ENCODE results near the gene CDK14. TPM values are rescaled to one million over a fixed set of nuclear protein-coding genes. Genes with fewer than 3 reads are reported as not detected.

CDK14 gene
- total and polyA plus RNA-seq, 2 donors (not counting 1 experiment from before 2014, with no cell fraction given): 42.1 to 167 TPM

- Histone ChIP-seq H3K4me1 (ENCODE audit: control insufficient read depth in 2 of 2, insufficient read depth in 2 of 2, low read length in 2 of 2) (no peaks in the 10 kb centered on the region), H3K27ac (ENCODE audit: low read length in 2 of 2) (no peak overlapping the region), H3K27me3 (replicated peaks in 1 of 4; ENCODE audit: control extremely low read depth in 1 of 4, control insufficient read depth in 3 of 4, insufficient read depth in 4 of 4, low read length in 3 of 4) (no peaks in the 10 kb centered on the region), H2AFZ (ENCODE audit: insufficient read depth, low read depth, low read length, poor library complexity, severe bottlenecking) (no peak overlapping the region), H3K9ac (ENCODE audit: low read length) (no peak overlapping the region), H4K20me1 (ENCODE audit: control insufficient read depth, insufficient read depth, low read length, poor library complexity, severe bottlenecking) (peaks cover 60% of the 10 kb centered on the region), H3K9me3 (ENCODE audit: control extremely low read depth in 1 of 3, control insufficient read depth in 2 of 3, insufficient read depth in 1 of 3, low read length in 2 of 3) (no peaks in the 10 kb centered on the region), H3K4me3 (ENCODE audit: control extremely low read depth in 1 of 5, extremely low read depth in 1 of 5, insufficient read depth in 1 of 5, low read depth in 2 of 5, low read length in 4 of 5) (no peak overlapping the region), H3K79me2 (ENCODE audit: control insufficient read depth, insufficient read depth, low read length) (peaks cover 58% of the 10 kb centered on the region), H3K36me3 (replicated peaks in 1 of 2; ENCODE audit: control extremely low read depth in 1 of 2, control insufficient read depth in 1 of 2, extremely low read depth in 1 of 2, insufficient read depth in 2 of 2, low read length in 1 of 2) (no peaks in the 10 kb centered on the region), H3K4me2 (replicated peaks; ENCODE audit: low read depth, low read length, poor library complexity, severe bottlenecking) (no peak overlapping the region)
- no peak for TF ChIP-seq EZH2 (IDR thresholded peaks at IDR 0.05; ENCODE audit: borderline replicate concordance, insufficient read depth, low read depth, low read length, poor library complexity, severe bottlenecking)
- TF ChIP-seq, protein P1, sequence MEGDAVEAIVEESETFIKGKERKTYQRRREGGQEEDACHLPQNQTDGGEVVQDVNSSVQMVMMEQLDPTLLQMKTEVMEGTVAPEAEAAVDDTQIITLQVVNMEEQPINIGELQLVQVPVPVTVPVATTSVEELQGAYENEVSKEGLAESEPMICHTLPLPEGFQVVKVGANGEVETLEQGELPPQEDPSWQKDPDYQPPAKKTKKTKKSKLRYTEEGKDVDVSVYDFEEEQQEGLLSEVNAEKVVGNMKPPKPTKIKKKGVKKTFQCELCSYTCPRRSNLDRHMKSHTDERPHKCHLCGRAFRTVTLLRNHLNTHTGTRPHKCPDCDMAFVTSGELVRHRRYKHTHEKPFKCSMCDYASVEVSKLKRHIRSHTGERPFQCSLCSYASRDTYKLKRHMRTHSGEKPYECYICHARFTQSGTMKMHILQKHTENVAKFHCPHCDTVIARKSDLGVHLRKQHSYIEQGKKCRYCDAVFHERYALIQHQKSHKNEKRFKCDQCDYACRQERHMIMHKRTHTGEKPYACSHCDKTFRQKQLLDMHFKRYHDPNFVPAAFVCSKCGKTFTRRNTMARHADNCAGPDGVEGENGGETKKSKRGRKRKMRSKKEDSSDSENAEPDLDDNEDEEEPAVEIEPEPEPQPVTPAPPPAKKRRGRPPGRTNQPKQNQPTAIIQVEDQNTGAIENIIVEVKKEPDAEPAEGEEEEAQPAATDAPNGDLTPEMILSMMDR (IDR thresholded peaks at IDR 0.05): no peak
- ATAC-seq (ENCODE audit: low read depth) (no peak), DNase-seq (no peak)
- H3K27ac Mint-ChIP-seq: no peak overlapping the region
- H3K4me3 Mint-ChIP-seq: no peak overlapping the region
- WGBS (ENCODE audit: insufficient coverage): 88% methylated on average over 1 of the region's 2 CpGs
- no peaks in the 10 kb centered on the region for H3K27me3 Mint-ChIP-seq
- ChIA-PET POLR2A (no interaction called here), CTCF (no interaction called here)
- peaks cover 27% of the 10 kb centered on the region for H3K4me1 Mint-ChIP-seq
- no peaks in the 10 kb centered on the region for H3K9me3 Mint-ChIP-seq (ENCODE audit: insufficient read depth)
- intact Hi-C loops (cut with micrococcal nuclease): no loop called here
Measured at GRCh38 chr7:90850471-90850870, 254.3 kb downstream of the CDK14 start.

- Mint-ChIP-seq H3K27ac (no peak overlapping the region), H3K9me3 (ENCODE audit: insufficient read depth) (no peaks in the 10 kb centered on the region), H3K27me3 (no peaks in the 10 kb centered on the region), H3K4me1 (peaks cover 35% of the 10 kb centered on the region), H3K4me3 (no peak overlapping the region)
- Histone ChIP-seq H3K9me3 (ENCODE audit: control extremely low read depth in 1 of 3, control insufficient read depth in 2 of 3, insufficient read depth in 1 of 3, low read length in 2 of 3) (no peaks in the 10 kb centered on the region), H3K4me3 (ENCODE audit: control extremely low read depth in 1 of 5, extremely low read depth in 1 of 5, insufficient read depth in 1 of 5, low read depth in 2 of 5, low read length in 4 of 5) (no peak overlapping the region), H3K4me2 (replicated peaks; ENCODE audit: low read depth, low read length, poor library complexity, severe bottlenecking) (no peak overlapping the region), H3K27me3 (replicated peaks in 1 of 4; ENCODE audit: control extremely low read depth in 1 of 4, control insufficient read depth in 3 of 4, insufficient read depth in 4 of 4, low read length in 3 of 4) (no peaks in the 10 kb centered on the region), H3K36me3 (replicated peaks in 1 of 2; ENCODE audit: control extremely low read depth in 1 of 2, control insufficient read depth in 1 of 2, extremely low read depth in 1 of 2, insufficient read depth in 2 of 2, low read length in 1 of 2) (no peaks in the 10 kb centered on the region), H3K4me1 (ENCODE audit: control insufficient read depth in 2 of 2, insufficient read depth in 2 of 2, low read length in 2 of 2) (no peaks in the 10 kb centered on the region), H4K20me1 (ENCODE audit: control insufficient read depth, insufficient read depth, low read length, poor library complexity, severe bottlenecking) (peaks cover 58% of the 10 kb centered on the region), H3K27ac (ENCODE audit: low read length in 2 of 2) (no peak overlapping the region), H2AFZ (ENCODE audit: insufficient read depth, low read depth, low read length, poor library complexity, severe bottlenecking) (no peak overlapping the region), H3K79me2 (ENCODE audit: control insufficient read depth, insufficient read depth, low read length) (peaks cover 50% of the 10 kb centered on the region), H3K9ac (ENCODE audit: low read length) (no peak overlapping the region)
- ATAC-seq (ENCODE audit: low read depth): no peak
- no CpG with 5 or more reads among the region's 2 CpGs for WGBS (ENCODE audit: insufficient coverage)
- ChIA-PET POLR2A (interaction anchor here (0.6 kb wide), 1 partner anchor 22 kb away, joined by 3 read pairs; no protein-coding TSS in a partner anchor), CTCF (no interaction called here)
- DNase-seq: no peak
- intact Hi-C loops (cut with micrococcal nuclease): no loop called here
- TF ChIP-seq, protein P1 (IDR thresholded peaks at IDR 0.05): no peak
- no peak for TF ChIP-seq EZH2 (IDR thresholded peaks at IDR 0.05; ENCODE audit: borderline replicate concordance, insufficient read depth, low read depth, low read length, poor library complexity, severe bottlenecking)
Measured at GRCh38 chr7:90853205-90853604, 257.1 kb downstream of the CDK14 start.
